SJSA1 (cell line): ENCODE results near the gene LDAH. TPM values are rescaled to one million over a fixed set of nuclear protein-coding genes. Genes with fewer than 3 reads are reported as not detected.

ENCODE experiments used
- DNase-seq, 2 experiments: peaks; one replicate each; pipeline ENCODE4 v3.0.0-alpha.2; 2015 to 2020; ENCODE audit warnings: low spot score in 2 of 2, low read depth in 1 of 2
- H3K27ac ChIP-seq: fragments of 250-450 bp; sonication (Bioruptor Pico); 2 replicates; pipeline ENCODE4 v1.5.1; 2020; ENCODE audit warnings: mild to moderate bottlenecking, moderate library complexity
- H3K27me3 ChIP-seq: fragments of 250-450 bp; sonication (Bioruptor Pico); replicated peaks from 2 replicates; pipeline ENCODE4 v1.5.1; 2020; ENCODE audit warnings: mild to moderate bottlenecking, moderate library complexity
- H3K36me3 ChIP-seq: fragments of 250-450 bp; sonication (Bioruptor Pico); 2 replicates; pipeline ENCODE4 v1.5.1; 2020; ENCODE audit warnings: mild to moderate bottlenecking
- H3K4me1 ChIP-seq: fragments of 250-450 bp; sonication (Bioruptor Pico); replicated peaks from 2 replicates; pipeline ENCODE4 v1.6.1; 2021; ENCODE audit warnings: mild to moderate bottlenecking
- H3K4me3 ChIP-seq: fragments of 250-450 bp; sonication (Bioruptor Pico); 2 replicates; pipeline ENCODE4 v1.5.1; 2020; ENCODE audit warnings: mild to moderate bottlenecking
- H3K9me3 ChIP-seq: fragments of 250-450 bp; sonication (Bioruptor Pico); replicated peaks from 2 replicates; pipeline ENCODE4 v1.5.1; 2020; ENCODE audit warnings: mild to moderate bottlenecking
- total RNA-seq: library from RNA; depleted of rRNA; stranded (reverse); fragments of >200 nt; shearing (Covaris generic); gene quantifications from 2 replicates; pipeline ENCODE4 v1.2.3, GENCODE V29; 2014

LDAH gene
- total RNA-seq, 1 experiment from 2014 or later = 28.2 TPM

DNA sequence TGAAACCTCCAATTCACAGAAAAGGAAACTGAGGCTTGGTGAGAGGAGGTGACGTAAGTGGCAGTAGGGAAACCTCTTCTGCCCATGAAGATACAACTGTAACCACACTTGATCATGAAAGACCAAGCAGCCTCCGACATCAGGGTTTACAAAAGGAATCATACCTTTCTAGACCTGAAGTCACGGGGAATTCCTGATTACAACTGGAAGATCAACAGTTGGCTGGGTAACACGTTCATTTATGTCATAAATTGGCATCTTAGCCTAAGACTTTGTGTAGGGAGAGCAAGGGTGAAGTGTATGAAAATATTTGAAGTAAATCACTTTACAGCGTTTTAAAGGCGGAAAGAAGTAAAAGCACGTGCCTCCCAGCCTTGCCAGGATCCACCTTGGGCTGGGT lies 172.9 kb downstream of the LDAH start:
- H3K27ac ChIP-seq = no peak overlapping the region
- DNase-seq = no peak

DNA sequence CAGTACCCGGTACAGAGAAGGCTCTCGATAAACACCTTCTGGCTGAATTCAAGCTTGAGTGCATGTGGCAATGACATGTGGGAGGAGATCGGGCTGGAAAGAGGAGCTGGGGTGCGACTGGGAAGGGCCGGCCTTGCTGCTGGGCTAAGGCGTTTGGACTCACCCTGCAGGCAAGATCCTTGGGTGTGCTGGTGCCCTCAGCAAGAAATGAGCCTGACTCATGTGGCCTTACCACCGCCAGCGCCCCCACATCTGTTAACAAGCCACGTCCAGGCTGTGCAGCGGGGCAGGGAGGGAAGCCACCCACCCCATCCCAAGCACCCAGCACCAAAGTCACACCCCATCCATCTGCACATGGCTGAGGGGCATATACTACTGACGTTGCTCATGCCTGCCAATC lies 173.3 kb downstream of the LDAH start:
- Histone ChIP-seq H3K4me3 (no peak overlapping the region), H3K36me3 (peaks cover 9% of the 10 kb centered on the region), H3K4me1 (peaks cover 13% of the 10 kb centered on the region), H3K27ac (no peak overlapping the region), H3K9me3 (no peaks in the 10 kb centered on the region), H3K27me3 (no peaks in the 10 kb centered on the region)
- DNase-seq = no peak

More for the DNA sequence above, 172.9 kb downstream of the LDAH start:
- Histone ChIP-seq H3K36me3 (peaks cover 9% of the 10 kb centered on the region), H3K4me3 (peak overlapping the region; percentile 93), H3K27me3 (no peaks in the 10 kb centered on the region), H3K4me1 (peaks cover 13% of the 10 kb centered on the region), H3K9me3 (no peaks in the 10 kb centered on the region)

DNA sequence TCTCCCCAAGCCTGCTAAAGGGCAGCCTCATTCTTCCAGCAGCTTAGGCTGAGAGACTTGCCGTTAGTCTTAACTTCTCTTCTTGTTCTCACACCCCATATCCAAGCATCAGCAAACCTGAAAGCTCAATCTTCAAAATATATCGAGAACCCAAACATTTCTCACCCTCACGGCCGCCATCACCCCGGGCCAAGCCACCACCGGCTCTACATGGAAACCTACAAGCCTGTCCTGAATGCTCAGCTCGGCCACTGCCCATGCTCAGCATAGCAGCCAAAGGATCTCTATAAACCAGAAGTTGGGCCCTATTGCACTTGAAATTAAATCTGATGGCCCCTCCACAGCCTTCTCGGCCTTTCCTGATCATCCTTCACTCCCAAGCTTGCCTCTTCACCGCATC lies 174.1 kb downstream of the LDAH start:
- Histone ChIP-seq H3K4me3 (no peak overlapping the region), H3K4me1 (peaks cover 13% of the 10 kb centered on the region), H3K27ac (no peak overlapping the region), H3K27me3 (no peaks in the 10 kb centered on the region), H3K36me3 (peaks cover 13% of the 10 kb centered on the region), H3K9me3 (no peaks in the 10 kb centered on the region)
- DNase-seq = no peak

DNA sequence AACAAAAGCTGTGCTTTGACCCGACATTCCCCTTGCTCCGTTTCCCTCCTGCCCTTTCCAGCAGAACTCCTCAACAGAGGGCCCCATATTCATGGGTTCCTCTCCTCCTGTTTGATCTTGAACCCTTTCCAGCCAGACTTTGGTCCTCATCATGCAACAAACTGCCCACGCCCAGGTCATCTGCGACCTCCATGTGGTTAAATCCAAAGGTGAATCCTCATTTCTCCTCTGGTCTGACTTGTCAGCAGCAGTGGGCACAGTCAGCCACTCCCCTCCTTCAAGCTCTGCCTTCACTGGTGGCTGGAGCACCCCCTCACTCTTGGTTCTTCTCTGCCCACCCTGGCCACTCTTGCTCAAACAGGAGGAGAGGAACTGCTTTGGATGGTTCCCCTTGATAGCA lies 174.7 kb downstream of the LDAH start:
- DNase-seq = no peak
- Histone ChIP-seq H3K9me3 (no peaks in the 10 kb centered on the region), H3K27ac (no peak overlapping the region), H3K36me3 (peaks cover 13% of the 10 kb centered on the region), H3K4me1 (peaks cover 13% of the 10 kb centered on the region), H3K4me3 (no peak overlapping the region), H3K27me3 (no peaks in the 10 kb centered on the region)

DNA sequence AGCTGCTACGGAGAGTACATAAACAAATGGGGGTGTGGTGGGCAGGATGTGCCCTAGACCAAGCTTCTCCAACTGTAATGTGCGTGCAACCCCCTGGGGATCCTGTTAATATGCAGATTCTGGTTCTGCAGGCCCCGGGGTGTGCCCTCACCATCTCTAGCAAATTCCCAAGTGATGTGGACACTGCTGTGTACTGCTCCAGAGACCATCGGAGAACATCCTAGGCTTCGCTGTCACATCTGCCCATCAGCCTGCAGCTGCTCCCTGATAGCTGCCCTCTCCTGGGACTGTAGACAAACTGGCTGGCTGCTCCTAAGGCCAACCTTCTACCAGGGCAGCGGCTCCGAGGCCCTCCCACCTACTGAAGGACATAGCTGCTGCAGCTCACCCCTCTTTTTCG lies 175.2 kb downstream of the LDAH start:
- Histone ChIP-seq H3K9me3 (no peaks in the 10 kb centered on the region), H3K27me3 (no peaks in the 10 kb centered on the region), H3K4me1 (peaks cover 13% of the 10 kb centered on the region), H3K36me3 (peaks cover 13% of the 10 kb centered on the region), H3K4me3 (no peak overlapping the region), H3K27ac (no peak overlapping the region)
- no peak for DNase-seq

DNA sequence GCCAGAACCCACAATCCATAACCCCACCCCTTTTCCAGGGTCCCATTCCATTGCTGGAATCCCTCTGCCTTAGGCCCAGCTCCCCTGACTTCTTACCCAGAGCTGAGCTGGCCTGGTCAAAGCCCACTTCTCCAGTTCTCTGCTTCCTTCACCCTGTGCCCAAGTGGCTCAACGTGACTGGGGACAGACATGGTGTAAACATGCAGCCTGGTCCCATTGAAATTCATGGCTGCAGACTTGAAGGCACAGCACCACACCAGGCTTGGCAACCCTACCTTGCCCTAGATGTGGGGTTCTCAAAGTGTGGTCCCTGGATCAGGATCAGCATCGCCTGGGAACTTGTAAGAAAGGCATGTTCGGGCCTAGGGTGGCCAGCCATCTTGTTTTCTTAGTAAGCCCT lies 175.7 kb downstream of the LDAH start:
- Histone ChIP-seq H3K36me3 (peaks cover 13% of the 10 kb centered on the region), H3K9me3 (no peaks in the 10 kb centered on the region), H3K4me3 (no peak overlapping the region), H3K27me3 (no peaks in the 10 kb centered on the region), H3K4me1 (peaks cover 13% of the 10 kb centered on the region), H3K27ac (no peak overlapping the region)
- DNase-seq = no peak

DNA sequence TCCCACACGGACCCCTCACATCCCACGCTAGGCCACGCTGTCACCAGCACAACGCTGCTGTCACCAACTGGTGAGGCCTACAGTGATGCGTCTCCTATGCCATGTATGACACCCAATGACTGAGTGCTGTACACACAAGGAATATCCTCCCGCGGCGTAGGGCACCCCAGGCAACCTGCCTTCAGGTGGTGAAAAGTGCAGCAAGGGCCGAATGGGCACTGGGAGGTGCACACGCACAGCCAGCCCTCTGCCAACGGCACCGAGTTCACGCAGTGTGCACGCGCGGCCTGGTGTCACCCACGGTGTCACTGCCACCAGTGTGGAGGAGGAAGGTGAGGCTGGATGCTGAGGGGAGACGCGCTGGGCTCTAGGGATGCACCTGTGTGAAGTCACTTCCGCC lies 176.5 kb downstream of the LDAH start:
- Histone ChIP-seq H3K27me3 (no peaks in the 10 kb centered on the region), H3K36me3 (peaks cover 18% of the 10 kb centered on the region), H3K27ac (no peak overlapping the region), H3K4me3 (no peak overlapping the region), H3K9me3 (no peaks in the 10 kb centered on the region), H3K4me1 (peaks cover 10% of the 10 kb centered on the region)
- DNase-seq = no peak

DNA sequence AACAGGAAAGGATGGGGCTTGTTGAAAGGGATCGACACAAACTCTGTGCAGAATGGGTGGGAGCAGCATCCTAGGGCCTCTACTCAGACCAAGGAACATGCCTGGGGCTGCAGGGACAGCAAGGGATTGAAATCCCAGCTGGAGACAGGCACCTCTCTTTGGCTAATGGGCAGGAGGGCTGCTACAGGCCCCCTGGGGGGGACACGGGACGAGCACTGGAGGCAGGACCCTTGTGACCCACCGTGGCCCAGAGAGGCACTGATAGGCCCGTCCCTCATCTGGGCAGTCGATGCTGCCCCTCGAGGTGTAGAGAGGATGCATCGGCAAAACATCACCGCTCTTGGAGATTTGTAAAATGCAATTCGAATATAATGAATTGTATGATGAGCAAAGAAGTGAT lies 177.1 kb downstream of the LDAH start:
- Histone ChIP-seq H3K27ac (no peak overlapping the region), H3K36me3 (peaks cover 17% of the 10 kb centered on the region), H3K4me3 (no peak overlapping the region), H3K4me1 (peaks cover 7% of the 10 kb centered on the region), H3K9me3 (no peaks in the 10 kb centered on the region), H3K27me3 (no peaks in the 10 kb centered on the region)
- DNase-seq = no peak

DNA sequence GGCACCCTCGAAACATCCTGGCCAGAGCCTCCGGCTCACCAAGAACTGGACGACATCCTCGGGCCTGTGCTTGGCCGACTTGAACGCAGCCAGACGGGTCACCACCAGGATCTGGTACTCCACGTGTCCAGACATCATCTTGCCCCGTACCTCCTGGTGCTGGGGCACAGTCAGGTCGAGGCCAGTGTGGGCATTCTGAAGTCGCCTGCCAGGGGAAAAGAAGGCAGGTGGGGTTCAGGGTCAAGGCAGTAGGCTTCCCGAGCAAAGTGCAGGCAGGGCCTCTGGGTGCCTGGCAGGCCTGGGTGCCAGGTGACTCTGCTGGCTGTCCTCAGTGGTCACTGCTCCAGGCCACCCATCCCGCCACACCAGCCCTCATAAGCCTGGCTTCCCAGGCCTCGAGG lies 177.6 kb downstream of the LDAH start:
- H3K27me3 ChIP-seq = no peaks in the 10 kb centered on the region
- no peak overlapping the region for H3K4me3 ChIP-seq
- no peak for DNase-seq
- no peaks in the 10 kb centered on the region for H3K9me3 ChIP-seq
- H3K36me3 ChIP-seq = peaks cover 20% of the 10 kb centered on the region
- no peak overlapping the region for H3K27ac ChIP-seq
- H3K4me1 ChIP-seq = peaks cover 5% of the 10 kb centered on the region

DNA sequence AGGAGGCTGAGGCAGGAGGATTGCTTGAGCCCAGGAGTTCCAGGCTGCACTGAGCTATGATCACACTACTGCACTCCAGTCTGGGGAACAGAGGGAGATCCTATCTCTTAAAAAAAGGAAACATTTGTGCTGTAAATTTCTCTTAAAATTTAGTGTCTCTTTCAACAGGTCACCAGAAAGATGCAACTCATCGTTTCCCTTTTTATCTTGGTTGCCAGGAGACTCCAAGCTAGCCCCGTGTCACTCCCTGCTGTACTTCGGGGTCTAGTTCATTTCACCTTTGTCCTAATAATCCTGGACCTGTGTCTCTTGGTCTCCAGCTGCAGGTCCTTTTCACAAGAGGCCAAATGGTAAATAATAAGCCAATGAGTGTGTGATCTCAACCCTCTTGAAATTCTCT lies 179.1 kb downstream of the LDAH start:
- Histone ChIP-seq H3K9me3 (no peaks in the 10 kb centered on the region), H3K36me3 (peaks cover 24% of the 10 kb centered on the region), H3K27me3 (no peaks in the 10 kb centered on the region), H3K27ac (no peak overlapping the region), H3K4me3 (no peak overlapping the region), H3K4me1 (no peaks in the 10 kb centered on the region; the same call in 1 of the 2 replicates)
- no peak for DNase-seq

DNA sequence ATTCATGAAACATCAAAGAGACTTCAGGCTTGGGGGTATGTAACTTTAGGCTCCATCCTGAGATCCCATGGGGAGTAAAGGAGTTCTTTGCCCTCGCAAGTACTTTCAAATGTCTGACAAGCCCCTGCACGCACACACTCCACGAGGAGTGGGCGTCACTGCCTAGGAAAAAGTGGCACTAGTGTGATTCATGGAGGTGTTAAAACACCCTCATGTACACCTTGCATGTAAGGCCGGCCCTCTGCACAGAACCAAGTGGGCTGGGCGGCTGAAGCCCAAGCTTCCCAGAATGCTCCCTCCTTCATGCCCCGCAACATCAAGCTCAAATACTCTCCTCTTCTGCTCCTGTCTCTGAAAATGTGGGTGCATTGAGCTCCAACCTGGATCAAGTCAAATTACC lies 179.8 kb downstream of the LDAH start:
- no peaks in the 10 kb centered on the region for H3K27me3 ChIP-seq
- no peaks in the 10 kb centered on the region; the same call in 1 of the 2 replicates for H3K4me1 ChIP-seq

DNA sequence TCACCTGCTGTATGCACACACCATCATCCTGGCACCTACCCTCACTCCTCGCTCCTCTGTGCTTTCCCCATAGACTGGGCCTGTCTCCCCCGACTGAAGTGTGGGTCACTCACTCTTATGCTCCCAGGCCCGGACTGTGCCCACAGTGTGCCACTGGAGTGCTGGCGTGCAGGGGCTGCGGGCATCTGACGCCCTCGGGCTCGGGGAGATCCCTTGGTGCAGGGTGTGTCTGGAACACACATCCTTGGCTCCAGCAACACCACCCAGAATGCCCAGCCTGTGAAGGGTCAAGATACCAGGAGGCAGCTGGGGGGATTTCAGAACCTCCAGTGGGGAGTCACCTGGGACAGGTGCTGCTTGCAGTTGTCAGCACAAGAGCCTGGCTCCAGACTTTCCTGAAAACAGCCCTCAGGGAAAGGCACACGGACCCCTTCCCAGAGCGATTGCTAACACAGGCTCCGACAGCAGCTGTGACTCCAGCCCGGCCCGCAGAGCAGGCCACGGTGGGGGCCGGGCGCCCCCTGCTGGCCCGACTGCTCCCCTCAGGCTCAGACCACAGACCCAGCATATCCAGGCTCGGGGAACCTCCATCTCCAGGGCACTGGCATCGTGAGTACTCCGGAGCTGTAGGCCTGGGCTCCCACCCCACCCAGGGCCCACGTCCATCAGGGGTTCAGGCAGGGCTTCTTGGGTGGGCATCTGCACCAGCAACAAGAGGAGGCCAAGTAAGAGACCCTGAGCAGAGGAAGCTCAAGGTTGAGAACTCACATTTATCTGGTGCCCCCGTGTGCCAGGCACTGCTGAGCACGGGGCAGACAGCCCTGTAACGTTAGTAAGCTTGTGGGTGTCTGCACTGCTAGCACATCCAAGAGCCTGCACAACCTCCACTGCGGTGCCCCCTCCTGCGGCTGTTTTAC lies 180.6 kb downstream of the LDAH start:
- H3K27me3 ChIP-seq = no peaks in the 10 kb centered on the region
- DNase-seq = peak; percentile 62 to 77
- H3K27ac ChIP-seq = no peak overlapping the region
- peaks cover 24% of the 10 kb centered on the region for H3K36me3 ChIP-seq
- H3K9me3 ChIP-seq = no peaks in the 10 kb centered on the region
- H3K4me3 ChIP-seq = no peak overlapping the region
- no peaks in the 10 kb centered on the region; the same call in 1 of the 2 replicates for H3K4me1 ChIP-seq

More for the DNA sequence above, 179.8 kb downstream of the LDAH start:
- DNase-seq = no peak
- H3K9me3 ChIP-seq = no peaks in the 10 kb centered on the region
- H3K4me3 ChIP-seq = no peak overlapping the region
- peaks cover 24% of the 10 kb centered on the region for H3K36me3 ChIP-seq
- H3K27ac ChIP-seq = no peak overlapping the region

DNA sequence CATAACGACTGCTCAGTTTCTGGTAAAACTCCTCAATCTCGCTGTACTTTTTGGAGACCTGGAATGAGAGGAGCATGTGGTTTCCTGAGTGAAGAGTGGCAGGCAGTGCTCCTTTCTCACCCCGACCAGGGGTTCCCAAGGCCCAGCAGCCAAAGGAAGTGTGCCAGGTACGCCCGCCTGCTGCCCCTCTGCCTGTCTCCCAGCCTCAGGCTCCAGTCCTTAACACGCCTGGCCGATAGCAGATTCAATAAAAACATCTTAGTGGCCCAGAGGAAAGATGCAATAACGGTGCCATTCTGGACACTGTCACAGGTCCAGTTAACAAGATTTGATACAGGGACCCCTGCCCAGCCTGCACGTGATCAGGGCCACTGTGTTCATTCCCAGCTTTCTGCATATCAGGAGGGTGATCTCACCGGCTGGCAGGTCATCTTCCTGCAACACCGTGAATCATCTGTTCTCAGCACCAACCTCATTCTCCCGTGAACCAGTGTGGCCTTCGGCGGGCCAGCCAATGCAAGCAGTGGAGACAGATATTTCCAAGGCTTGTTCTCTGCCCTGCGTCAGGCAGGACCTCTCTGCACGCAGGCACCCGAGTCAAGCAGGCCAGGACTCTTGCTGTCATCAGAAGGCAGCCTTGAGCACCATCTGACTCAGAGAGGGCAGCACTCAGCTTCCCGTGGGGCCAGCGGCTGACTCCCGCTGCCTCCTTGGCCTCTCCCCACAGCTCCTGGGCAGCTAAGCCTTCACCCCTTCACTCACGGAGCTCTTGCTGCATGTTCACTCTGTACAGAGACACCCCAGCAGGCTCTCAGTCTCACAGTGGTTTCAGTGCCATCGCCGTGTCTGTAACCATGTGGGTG lies 181.5 kb downstream of the LDAH start:
- H3K27me3 ChIP-seq = no peaks in the 10 kb centered on the region
- DNase-seq = no peak
- H3K36me3 ChIP-seq = peaks cover 24% of the 10 kb centered on the region
- H3K9me3 ChIP-seq = no peaks in the 10 kb centered on the region
- H3K4me1 ChIP-seq = no peaks in the 10 kb centered on the region; the same call in 1 of the 2 replicates
- H3K4me3 ChIP-seq = no peak overlapping the region
- H3K27ac ChIP-seq = no peak overlapping the region
